ENCODE measurements around the gene EMC10. TPM values are rescaled to one million over a fixed set of nuclear protein-coding genes. Genes with fewer than 3 reads are reported as not detected.

The EMC10 gene
- polyA plus RNA-seq, 1 of the 3 experiments (the other 2 are of a cell fraction): 218 TPM

DNA sequence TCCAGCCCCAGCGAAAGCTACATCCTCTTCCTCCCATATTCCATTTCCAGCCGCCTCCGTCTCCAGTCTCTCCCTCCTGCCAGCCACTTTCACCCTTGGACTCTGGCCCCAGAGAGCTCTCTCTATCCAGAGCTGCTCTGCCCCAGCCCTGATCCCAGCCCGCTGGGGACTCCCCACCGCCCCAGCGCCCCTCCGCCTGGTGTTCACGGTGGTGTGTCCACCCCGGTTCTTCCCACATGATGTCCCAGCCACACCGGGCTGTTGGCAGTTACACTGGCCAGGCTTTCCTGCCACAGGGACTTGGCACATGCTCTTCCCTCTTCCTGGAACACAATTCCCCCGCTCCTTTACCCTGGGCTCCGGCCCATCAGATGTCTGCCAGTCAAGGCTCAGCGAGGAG is 11.3 kb upstream of the EMC10 start:
- POLR2A ChIA-PET: no interaction called here
- Histone ChIP-seq H4K20me1 (ENCODE audit: insufficient read depth) (no peaks in the 10 kb centered on the region), H3K9me2 (no peaks in the 10 kb centered on the region), H2AFZ (ENCODE audit: low read depth) (no peak overlapping the region), H3K4me2 (no peak overlapping the region), H3K79me2 (ENCODE audit: insufficient read depth) (no peaks in the 10 kb centered on the region), H3K27me3 (ENCODE audit: insufficient read depth) (no peaks in the 10 kb centered on the region), H3K27ac (ENCODE audit: low read depth in 2 of 2, low read length in 1 of 2) (no peak overlapping the region), H3K9ac (no peak overlapping the region), H3F3A (replicated peaks; ENCODE audit: insufficient read depth) (no peaks in the 10 kb centered on the region), H3K36me3 (replicated peaks in 1 of 2; ENCODE audit: control insufficient read depth in 1 of 2, insufficient read depth in 2 of 2, low read length in 1 of 2) (no peaks in the 10 kb centered on the region), H3K9me3 (no peaks in the 10 kb centered on the region), H3K4me3 (ENCODE audit: low read depth in 2 of 2, low read length in 1 of 2) (no peak overlapping the region), H3K4me1 (ENCODE audit: control insufficient read depth in 1 of 2, insufficient read depth in 2 of 2, low read depth in 1 of 2, low read length in 1 of 2) (peaks cover 0 to 4% of the 10 kb centered on the region in 2 experiments; a peak in 1 of 4 replicates)
- no peak for DNase-seq
- TF ChIP-seq, protein P1, sequence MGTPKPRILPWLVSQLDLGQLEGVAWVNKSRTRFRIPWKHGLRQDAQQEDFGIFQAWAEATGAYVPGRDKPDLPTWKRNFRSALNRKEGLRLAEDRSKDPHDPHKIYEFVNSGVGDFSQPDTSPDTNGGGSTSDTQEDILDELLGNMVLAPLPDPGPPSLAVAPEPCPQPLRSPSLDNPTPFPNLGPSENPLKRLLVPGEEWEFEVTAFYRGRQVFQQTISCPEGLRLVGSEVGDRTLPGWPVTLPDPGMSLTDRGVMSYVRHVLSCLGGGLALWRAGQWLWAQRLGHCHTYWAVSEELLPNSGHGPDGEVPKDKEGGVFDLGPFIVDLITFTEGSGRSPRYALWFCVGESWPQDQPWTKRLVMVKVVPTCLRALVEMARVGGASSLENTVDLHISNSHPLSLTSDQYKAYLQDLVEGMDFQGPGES (IDR thresholded peaks at IDR 0.05; ENCODE audit: low read depth, low read length): no peak
- TF ChIP-seq MEF2A (IDR thresholded peaks at IDR 0.05; ENCODE audit: borderline replicate concordance, low read depth) (no peak), POLR2AphosphoS5 (IDR thresholded peaks at IDR 0.05; ENCODE audit: low read depth, low read length) (no peak), CTCF (IDR thresholded peaks at IDR 0.05) (no peak)
- CTCF ChIA-PET: interaction anchor here (0.9 to 8.3 kb wide), 4 partner anchors 97 to 213 kb away, joined by 3 to 80 read pairs (median 7); no protein-coding TSS in a partner anchor
- 87% methylated on average over 13 of the region's 13 CpGs for WGBS (ENCODE audit: low lambda C conversion rate)

DNA sequence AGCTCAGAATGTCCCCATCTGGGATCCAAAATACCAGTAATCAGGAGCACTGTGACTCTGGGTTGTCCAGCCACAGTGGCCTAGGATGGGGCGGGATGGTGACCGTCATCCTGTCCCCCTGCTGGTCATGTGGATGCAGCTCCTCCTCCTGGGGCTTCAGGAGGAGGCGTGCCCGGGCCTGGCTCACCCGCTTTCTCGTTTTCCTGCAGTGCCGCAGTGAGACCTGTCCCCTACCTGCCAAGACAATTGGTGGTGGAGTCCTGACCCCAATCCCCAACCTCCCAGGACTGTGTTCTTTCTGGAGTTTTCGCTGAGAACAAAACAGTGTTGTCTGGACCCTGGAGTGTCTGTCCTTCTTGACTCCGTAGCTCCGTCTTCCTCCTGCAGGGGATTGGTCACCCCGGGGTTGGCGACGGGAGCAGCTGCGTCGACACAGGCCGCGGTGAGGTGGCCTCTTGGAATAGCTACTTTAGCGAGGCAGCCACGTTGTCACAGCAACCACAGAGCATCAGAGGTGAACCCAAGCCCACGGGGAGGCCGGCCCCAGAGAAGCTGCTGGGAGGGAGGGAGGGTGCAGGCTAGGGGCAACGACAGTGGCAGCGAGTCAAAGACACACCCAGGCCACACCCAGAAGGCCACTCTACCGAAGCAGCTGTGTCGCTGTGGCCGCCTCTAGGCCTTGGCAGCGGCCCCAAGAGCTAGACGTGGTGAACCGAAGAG is 10.2 kb upstream of the EMC10 start:
- ChIA-PET CTCF (interaction anchor here (0.9 to 8.3 kb wide), 11 partner anchors 9 to 214 kb away, joined by 3 to 80 read pairs (median 4); no protein-coding TSS in a partner anchor), POLR2A (no interaction called here)
- H3K79me2 ChIP-seq (ENCODE audit: insufficient read depth): no peaks in the 10 kb centered on the region
- no peak overlapping the region for H3K27ac ChIP-seq (ENCODE audit: low read depth in 2 of 2, low read length in 1 of 2)
- peak; percentile 81 for DNase-seq
- H3K4me3 ChIP-seq (ENCODE audit: low read depth in 2 of 2, low read length in 1 of 2): no peak overlapping the region
- no peaks in the 10 kb centered on the region for H3K9me3 ChIP-seq
- H3K36me3 ChIP-seq (replicated peaks in 1 of 2; ENCODE audit: control insufficient read depth in 1 of 2, insufficient read depth in 2 of 2, low read length in 1 of 2): no peaks in the 10 kb centered on the region
- H3K9me2 ChIP-seq: no peaks in the 10 kb centered on the region
- H3K4me1 ChIP-seq (ENCODE audit: control insufficient read depth in 1 of 2, insufficient read depth in 2 of 2, low read depth in 1 of 2, low read length in 1 of 2): peaks cover 0 to 4% of the 10 kb centered on the region in 2 experiments; a peak in 1 of 4 replicates
- H3K4me2 ChIP-seq: no peak overlapping the region
- H3K27me3 ChIP-seq (ENCODE audit: insufficient read depth): no peaks in the 10 kb centered on the region
- WGBS (ENCODE audit: low lambda C conversion rate): 78% methylated on average over 23 of the region's 29 CpGs
- no peak overlapping the region for H3K9ac ChIP-seq
- H2AFZ ChIP-seq (ENCODE audit: low read depth): no peak overlapping the region
- no peaks in the 10 kb centered on the region for H3F3A ChIP-seq (replicated peaks; ENCODE audit: insufficient read depth)
- no peaks in the 10 kb centered on the region for H4K20me1 ChIP-seq (ENCODE audit: insufficient read depth)
- TF ChIP-seq CHD2 (IDR thresholded peaks at IDR 0.05; ENCODE audit: low read length, partially characterized antibody) (no peak), TAF1 (IDR thresholded peaks at IDR 0.05; ENCODE audit: borderline replicate concordance, low read depth, low read length) (no peak), ELF1 (IDR thresholded peaks at IDR 0.05) (no peak), RAD21 (IDR thresholded peaks at IDR 0.05; ENCODE audit: low read length) (no peak), FOXM1 (IDR thresholded peaks at IDR 0.05; ENCODE audit: low read depth) (no peak), CTCF (IDR thresholded peaks at IDR 0.05) (no peak; the same call in 1 of the 2 replicates), RCOR1 (IDR thresholded peaks at IDR 0.05; ENCODE audit: low read length) (no peak), GABPA (IDR thresholded peaks at IDR 0.05; ENCODE audit: low read depth) (no peak), JUND (IDR thresholded peaks at IDR 0.05) (no peak), POLR2AphosphoS5 (IDR thresholded peaks at IDR 0.05; ENCODE audit: low read depth, low read length) (no peak), SMC3 (IDR thresholded peaks at IDR 0.05; ENCODE audit: low read depth, low read length) (no peak), NRF1 (IDR thresholded peaks at IDR 0.05; ENCODE audit: low read depth, low read length) (no peak)
- TF ChIP-seq, protein P2, sequence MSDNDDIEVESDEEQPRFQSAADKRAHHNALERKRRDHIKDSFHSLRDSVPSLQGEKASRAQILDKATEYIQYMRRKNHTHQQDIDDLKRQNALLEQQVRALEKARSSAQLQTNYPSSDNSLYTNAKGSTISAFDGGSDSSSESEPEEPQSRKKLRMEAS (IDR thresholded peaks at IDR 0.05; ENCODE audit: low read depth): no peak
- TF ChIP-seq, protein P3, sequence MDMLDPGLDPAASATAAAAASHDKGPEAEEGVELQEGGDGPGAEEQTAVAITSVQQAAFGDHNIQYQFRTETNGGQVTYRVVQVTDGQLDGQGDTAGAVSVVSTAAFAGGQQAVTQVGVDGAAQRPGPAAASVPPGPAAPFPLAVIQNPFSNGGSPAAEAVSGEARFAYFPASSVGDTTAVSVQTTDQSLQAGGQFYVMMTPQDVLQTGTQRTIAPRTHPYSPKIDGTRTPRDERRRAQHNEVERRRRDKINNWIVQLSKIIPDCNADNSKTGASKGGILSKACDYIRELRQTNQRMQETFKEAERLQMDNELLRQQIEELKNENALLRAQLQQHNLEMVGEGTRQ (IDR thresholded peaks at IDR 0.05; ENCODE audit: borderline replicate concordance, low read depth, low read length): no peak

Measured in SK-N-SH (cell line).